ENCODE data around the gene FRMD8. TPM values are rescaled to one million over a fixed set of nuclear protein-coding genes. Genes with fewer than 3 reads are reported as not detected.

The FRMD8 gene
- total and polyA plus RNA-seq, 9 of the 15 experiments (the other 6 are each of a cell fraction or from before 2014, with no cell fraction given) = 4.5 to 54.5 (median 15.8) TPM

- no TSS peak for BruUV-seq (replicated peaks)
- peak overlapping the region; percentile 80 for H3K4me2 ChIP-seq (ENCODE audit: insufficient read depth, low read length)
- DNase-seq (ENCODE audit: extremely low read depth in 1 of 4, low spot score in 3 of 4) = peak in 1 of 4 experiments; percentile 88
- no peaks in the 10 kb centered on the region for H4K20me1 ChIP-seq (replicated peaks; ENCODE audit: control insufficient read depth, insufficient read depth, low read length)
- peak overlapping the region; percentile 86 for H2AFZ ChIP-seq (ENCODE audit: low read depth, low read length)
- ChIA-PET POLR2A (interaction anchor here (0.6 to 16.2 kb wide), 13 partner anchors 8 to 231 kb away, joined by 3 to 253 read pairs (median 4); partner anchors contain the start of genes MALAT1 and NEAT1), CTCF (ENCODE audit: low intra/inter-chr PET ratio) (interaction anchor here (0.9 to 1.3 kb wide), 2 partner anchors 86 to 87 kb away, joined by 4 to 5 read pairs; no protein-coding TSS in a partner anchor)
- peak overlapping the region; percentile 85 to 88 for H3K9ac ChIP-seq (ENCODE audit: insufficient read depth in 1 of 2, low read depth in 2 of 2, low read length in 2 of 2)
- no peaks in the 10 kb centered on the region for H3K27me3 ChIP-seq (ENCODE audit: control insufficient read depth in 2 of 2, insufficient read depth in 2 of 2, low read length in 2 of 2)
- no peak for FAIRE-seq
- peak; percentile 20 for ATAC-seq
- H3K4me3 ChIP-seq = peak overlapping the region; percentile 37
- in situ Hi-C loops (cut with MboI) (no loop called here), intact Hi-C loops (cut with micrococcal nuclease) (loop anchor here (1.0 to 2.0 kb wide), 3 partner anchors 35 to 129 kb away; no protein-coding TSS in a partner anchor)
- H3K79me2 ChIP-seq (ENCODE audit: control insufficient read depth, insufficient read depth, low read length) = peaks cover 3% of the 10 kb centered on the region
- no peaks in the 10 kb centered on the region for H3K9me1 ChIP-seq (ENCODE audit: control insufficient read depth, insufficient read depth, low read length)
- H3K27ac ChIP-seq (ENCODE audit: extremely low read depth, low read depth, low read length) = peak overlapping the region; percentile 93
- no peaks in the 10 kb centered on the region for H3K9me3 ChIP-seq (replicated peaks; ENCODE audit: control insufficient read depth, insufficient read depth, low read depth, low read length)
- peaks cover 33 to 80% of the 10 kb centered on the region in 2 experiments for H3K4me1 ChIP-seq (replicated peaks in 1 of 2; ENCODE audit: control insufficient read depth in 2 of 2, insufficient read depth in 2 of 2, low read length in 2 of 2)
- 6% methylated on average over 6 of the region's 6 CpGs for WGBS (ENCODE audit: insufficient coverage, low coverage, missing lambda C conversion rate)
- no peaks in the 10 kb centered on the region for H3K36me3 ChIP-seq (ENCODE audit: control insufficient read depth, insufficient read depth, low read length)
- no peak for TF ChIP-seq ZNF232 (CRISPR knock-in tag; IDR thresholded peaks at IDR 0.05)
- TF ChIP-seq ZNF274 (IDR thresholded peaks at IDR 0.05; ENCODE audit: borderline replicate concordance, low read depth, low read length) = no peak
- TF ChIP-seq ZNF592 (IDR thresholded peaks at IDR 0.05) = no peak
- TF ChIP-seq RB1 (IDR thresholded peaks at IDR 0.05; ENCODE audit: low read depth) = 0 out of 2 replicates have a peak, but pooled peaks have one; percentile 20
- no peak for TF ChIP-seq FOXK2 (conservative IDR thresholded peaks at IDR 0.05 in 1 of 2, IDR thresholded peaks at IDR 0.05 in 1 of 2; ENCODE audit: low read depth in 2 of 2)
- peak; percentile 68 for TF ChIP-seq PKNOX1 (IDR thresholded peaks at IDR 0.05)
- no peak for TF ChIP-seq ZNF511 (CRISPR knock-in tag; IDR thresholded peaks at IDR 0.05)
- TF ChIP-seq ETS1 (conservative IDR thresholded peaks at IDR 0.05; ENCODE audit: control insufficient read depth, low read depth, low read length) = no peak
- TF ChIP-seq SNRNP70 (optimal IDR thresholded peaks at IDR 0.05; ENCODE audit: low read depth, low read length) = no peak
- no peak for TF ChIP-seq CLOCK (CRISPR knock-in tag; IDR thresholded peaks at IDR 0.05; ENCODE audit: borderline replicate concordance)
- peak; percentile 54; the same call in 1 of the 2 replicates for TF ChIP-seq EP300 (IDR thresholded peaks at IDR 0.05; ENCODE audit: low read length)
These were observed 4.8 kb upstream of the FRMD8 start for GRCh38 chr11:65381716-65382032.

Measured in K562 (cell line).